Epithelial cell of proximal tubule (primary cell): Measurements from ENCODE around the gene FHAD1. TPM values are rescaled to one million over a fixed set of nuclear protein-coding genes. Genes with fewer than 3 reads are reported as not detected.

ENCODE experiments used
- DNase-seq: peaks from one replicate; pipeline ENCODE4 v3.0.0-alpha.2; 2011; ENCODE audit warnings: low read depth
- H3K4me3 ChIP-seq: 2 replicates; pipeline ENCODE4 v1.5.1; 2011; ENCODE audit warnings: low read depth, mild to moderate bottlenecking, low read length
- total RNA-seq: library from RNA; depleted of rRNA; stranded (reverse); fragments of >200 nt; gene quantifications from 2 replicates; pipeline ENCODE4 v1.2.3, GENCODE V29; 2015
- TF ChIP-seq, protein P1 (sequence below): conservative IDR thresholded peaks from 2 replicates; pipeline ENCODE4 v1.5.1; 2012; ENCODE audit warnings: low read depth, mild to moderate bottlenecking, low read length

The FHAD1 gene
- total RNA-seq, 1 donor from 2014 or later, result 0.35 TPM

DNA sequence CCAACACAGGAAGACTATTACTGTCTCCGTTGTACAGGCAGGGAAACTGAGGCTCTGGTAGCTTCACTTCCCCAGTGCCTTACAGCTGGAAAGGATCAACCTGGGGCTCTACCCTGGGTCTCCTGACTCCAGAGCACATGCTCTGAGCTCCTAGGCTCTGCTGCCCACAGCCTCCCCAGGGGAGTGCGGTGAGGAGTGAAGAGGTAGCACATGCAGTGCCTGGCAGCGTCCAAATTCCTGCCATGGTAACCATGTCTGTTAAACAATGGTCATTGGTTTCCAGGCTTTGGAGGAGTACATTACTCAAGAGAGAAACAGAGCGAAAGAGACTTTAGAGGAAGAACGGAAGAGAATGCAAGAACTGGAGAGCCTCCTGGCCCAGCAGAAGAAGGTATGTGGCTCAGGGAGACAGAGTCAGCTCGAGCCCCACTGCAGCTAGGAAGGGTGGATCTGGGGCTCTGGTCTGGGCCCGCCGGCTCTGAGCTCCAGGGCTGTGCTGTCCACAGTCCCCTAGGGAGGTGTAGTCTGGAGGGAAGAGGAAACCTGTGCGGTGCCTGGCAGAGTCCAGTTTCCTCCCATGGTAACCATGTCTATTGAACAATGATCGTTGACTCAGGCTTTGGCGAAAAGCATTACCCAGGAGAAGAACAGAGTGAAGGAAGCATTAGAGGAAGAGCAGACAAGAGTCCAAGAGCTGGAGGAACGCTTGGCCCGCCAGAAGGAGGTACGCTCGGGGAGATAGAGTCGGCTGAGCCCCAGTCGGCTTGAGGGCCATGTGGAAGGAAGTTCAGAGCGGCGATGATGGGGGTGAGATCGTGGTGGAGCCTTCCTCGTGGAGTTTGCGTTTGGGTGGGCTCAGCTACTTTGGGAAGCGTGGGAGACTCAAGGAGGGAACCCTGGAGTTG, 98.0 kb downstream of the FHAD1 start:
- TF ChIP-seq, protein P1, sequence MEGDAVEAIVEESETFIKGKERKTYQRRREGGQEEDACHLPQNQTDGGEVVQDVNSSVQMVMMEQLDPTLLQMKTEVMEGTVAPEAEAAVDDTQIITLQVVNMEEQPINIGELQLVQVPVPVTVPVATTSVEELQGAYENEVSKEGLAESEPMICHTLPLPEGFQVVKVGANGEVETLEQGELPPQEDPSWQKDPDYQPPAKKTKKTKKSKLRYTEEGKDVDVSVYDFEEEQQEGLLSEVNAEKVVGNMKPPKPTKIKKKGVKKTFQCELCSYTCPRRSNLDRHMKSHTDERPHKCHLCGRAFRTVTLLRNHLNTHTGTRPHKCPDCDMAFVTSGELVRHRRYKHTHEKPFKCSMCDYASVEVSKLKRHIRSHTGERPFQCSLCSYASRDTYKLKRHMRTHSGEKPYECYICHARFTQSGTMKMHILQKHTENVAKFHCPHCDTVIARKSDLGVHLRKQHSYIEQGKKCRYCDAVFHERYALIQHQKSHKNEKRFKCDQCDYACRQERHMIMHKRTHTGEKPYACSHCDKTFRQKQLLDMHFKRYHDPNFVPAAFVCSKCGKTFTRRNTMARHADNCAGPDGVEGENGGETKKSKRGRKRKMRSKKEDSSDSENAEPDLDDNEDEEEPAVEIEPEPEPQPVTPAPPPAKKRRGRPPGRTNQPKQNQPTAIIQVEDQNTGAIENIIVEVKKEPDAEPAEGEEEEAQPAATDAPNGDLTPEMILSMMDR, result no peak
- no peak overlapping the region for H3K4me3 ChIP-seq
- DNase-seq, result no peak

DNA sequence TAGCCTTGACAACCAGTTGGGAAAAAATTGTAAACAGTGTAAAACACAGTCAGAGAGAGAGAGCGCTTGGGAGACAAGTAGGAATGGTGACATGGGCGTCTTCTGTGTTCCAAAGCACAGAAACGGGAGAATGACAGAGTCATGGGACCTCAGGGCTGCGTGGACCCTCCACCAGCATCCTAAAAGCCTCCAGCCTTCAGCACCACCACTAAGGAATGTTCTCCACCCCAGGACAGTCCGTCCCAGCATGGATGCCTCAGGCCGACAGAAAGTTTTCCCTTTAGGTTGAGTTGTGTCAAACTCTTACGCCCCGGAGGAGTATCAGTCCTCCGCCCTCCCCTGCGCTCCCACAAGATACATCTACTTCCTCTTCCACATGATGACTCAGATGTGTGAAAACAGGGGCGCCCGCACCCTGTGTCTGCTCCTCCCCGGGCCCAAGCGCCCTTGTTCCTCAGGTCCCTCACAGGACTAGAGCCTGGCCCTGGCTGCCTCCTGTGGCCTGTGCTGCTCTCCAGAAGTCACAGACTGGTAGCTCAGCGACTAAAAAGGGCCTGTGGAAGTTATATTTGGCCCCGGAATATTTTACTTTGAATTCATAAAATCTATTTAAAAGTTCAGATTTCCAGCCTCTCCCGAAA, 98.8 kb downstream of the FHAD1 start:
- DNase-seq, result no peak
- TF ChIP-seq, protein P1, result no peak
- H3K4me3 ChIP-seq, result no peak overlapping the region

DNA sequence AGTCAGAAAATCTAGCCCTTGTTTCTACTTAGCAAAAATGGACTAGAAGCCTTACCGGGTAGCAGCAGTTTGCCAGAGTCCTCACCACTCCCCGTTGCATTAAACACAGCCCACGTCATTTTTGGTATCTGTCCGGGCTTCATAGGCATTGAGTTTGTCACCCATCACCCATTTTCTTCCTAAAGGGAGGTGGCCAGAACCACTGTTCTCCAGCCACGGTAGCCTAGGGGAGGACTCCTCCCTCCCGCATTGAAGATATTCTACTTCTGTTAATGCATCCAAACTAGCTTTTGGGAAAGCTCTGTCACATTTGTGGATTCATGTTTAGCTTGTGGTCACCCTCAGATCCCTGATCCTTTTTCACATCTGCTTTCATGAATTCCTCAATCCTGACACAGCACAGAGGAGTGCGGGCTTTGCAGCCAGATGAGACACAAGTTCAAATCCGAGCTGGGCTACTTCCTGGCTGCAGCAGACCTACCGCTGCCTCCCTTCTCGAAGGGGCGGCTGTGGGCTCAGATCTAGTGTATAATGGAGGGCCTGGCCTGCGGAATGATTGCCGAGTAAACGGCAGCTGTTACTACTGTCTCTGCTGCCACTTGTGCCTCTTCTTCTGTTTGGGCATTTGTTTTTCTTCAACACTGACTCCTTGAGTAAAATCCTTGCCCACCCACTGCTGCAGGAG, 99.5 kb downstream of the FHAD1 start:
- no peak for DNase-seq
- H3K4me3 ChIP-seq, result no peak overlapping the region
- TF ChIP-seq, protein P1, result no peak

DNA sequence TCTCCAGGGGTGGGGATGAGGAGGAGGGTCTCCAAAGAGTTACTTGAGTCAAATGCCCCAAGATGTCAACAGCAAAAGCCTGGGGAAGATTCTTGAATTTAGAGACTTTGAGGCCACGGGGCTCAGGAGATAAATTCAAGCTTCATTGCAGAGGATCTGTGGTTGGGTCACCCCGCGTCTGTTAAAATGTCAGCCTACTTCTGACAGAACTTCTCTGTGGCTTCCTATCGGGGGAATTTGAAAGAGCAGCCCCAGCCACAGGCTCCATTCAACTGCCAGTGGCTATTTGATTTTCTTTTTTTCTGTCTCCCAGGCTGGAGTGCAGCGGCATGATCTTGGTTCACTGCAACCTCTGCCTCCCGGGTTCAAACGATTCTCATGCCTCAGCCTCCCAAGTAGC, 100.2 kb downstream of the FHAD1 start:
- H3K4me3 ChIP-seq, result no peak overlapping the region
- DNase-seq, result no peak
- TF ChIP-seq, protein P1, result no peak

DNA sequence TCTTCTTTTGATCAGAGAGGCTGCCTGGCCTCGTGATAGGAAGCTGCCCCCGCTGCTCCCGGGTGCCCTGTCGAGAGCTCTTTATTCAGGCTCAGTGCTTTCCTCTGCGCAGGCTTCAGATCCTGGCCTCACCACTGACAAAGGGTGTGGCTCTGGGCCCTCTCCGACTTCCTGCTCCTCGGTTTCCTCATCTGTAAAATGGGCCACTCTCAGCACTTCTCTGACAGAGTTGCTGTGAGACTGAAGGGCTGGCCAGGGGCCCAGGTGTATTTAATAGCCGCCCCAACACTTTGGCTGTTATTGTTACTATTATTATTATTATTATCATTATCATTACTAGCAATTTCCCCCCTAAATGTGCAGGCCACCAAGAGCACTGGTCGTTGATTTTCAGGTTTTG, 101.6 kb downstream of the FHAD1 start:
- no peak overlapping the region for H3K4me3 ChIP-seq
- TF ChIP-seq, protein P1, result no peak
- no peak for DNase-seq

DNA sequence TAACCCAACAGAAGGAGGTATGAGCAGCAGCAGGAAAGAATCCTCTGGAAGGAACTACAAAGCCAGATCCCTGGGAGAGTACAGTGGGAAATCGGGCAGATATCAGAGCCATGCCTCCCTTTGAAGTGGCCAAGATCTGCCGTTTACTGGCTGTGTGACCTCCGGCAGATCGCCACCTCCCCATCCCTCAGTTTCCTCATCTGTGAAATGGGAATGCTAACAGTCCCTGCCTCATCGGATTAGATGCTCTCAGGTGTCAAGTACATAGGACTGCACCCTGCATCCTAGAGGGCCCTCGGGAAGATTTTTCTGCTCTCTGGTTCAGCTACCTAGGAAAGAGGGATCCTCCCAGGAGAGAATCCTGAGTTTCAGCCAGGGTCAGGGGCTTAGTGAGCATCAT, 102.1 kb downstream of the FHAD1 start:
- no peak for DNase-seq
- TF ChIP-seq, protein P1, result no peak

More for the DNA sequence above, 102.1 kb downstream of the FHAD1 start:
- no peak overlapping the region for H3K4me3 ChIP-seq
